ENCODE measurements around the gene VWF. TPM values are rescaled to one million over a fixed set of nuclear protein-coding genes. Genes with fewer than 3 reads are reported as not detected.

Gene VWF
- total and polyA plus RNA-seq, 2 donors (not counting 3 experiments of a cell fraction or from before 2014, with no cell fraction given), result 1,041 to 2,328 TPM

- BruUV-seq (replicated peaks), result no TSS peak
- no peak overlapping the region for H3K9ac ChIP-seq (replicated peaks; ENCODE audit: extremely low read depth, insufficient read depth, low read length)
- no peak overlapping the region for H3K4me3 ChIP-seq (replicated peaks in 1 of 3; ENCODE audit: insufficient read depth in 1 of 3, low read depth in 1 of 3, low read length in 3 of 3)
- no peaks in the 10 kb centered on the region for H3K9me1 ChIP-seq (replicated peaks; ENCODE audit: control insufficient read depth, extremely low read depth, insufficient read depth, low read length)
- dilution Hi-C loops (cut with MboI; ENCODE audit: extremely low pct_ligation_motif_present, low sequenced_read_pairs), result no loop called here
- FAIRE-seq (no peak), DNase-seq (ENCODE audit: low read depth, low spot score) (no peak)
- intact Hi-C loops (cut with micrococcal nuclease), result no loop called here
- no peak overlapping the region for H2AFZ ChIP-seq (ENCODE audit: low read depth, low read length)
- peaks cover 2% of the 10 kb centered on the region for H3K4me1 ChIP-seq (ENCODE audit: control insufficient read depth, extremely low read depth, insufficient read depth, low read length)
- H4K20me1 ChIP-seq (replicated peaks; ENCODE audit: control insufficient read depth, extremely low read depth, insufficient read depth, low read length), result peaks cover 15% of the 10 kb centered on the region
- CTCF ChIA-PET, result interaction anchor here (2.2 kb wide), 1 partner anchor 11 kb away, joined by 9 read pairs; no protein-coding TSS in a partner anchor
- no peak for TF ChIP-seq MYC (IDR thresholded peaks at IDR 0.05; ENCODE audit: low read depth, low read length)
- no peak for TF ChIP-seq JUN (IDR thresholded peaks at IDR 0.05; ENCODE audit: borderline replicate concordance, insufficient read depth, insufficient read length, low read depth)
- no peak for TF ChIP-seq EZH2 (IDR thresholded peaks at IDR 0.05; ENCODE audit: borderline replicate concordance, low read depth, low read length, severe bottlenecking)
- TF ChIP-seq POLR2AphosphoS5 (IDR thresholded peaks at IDR 0.05; ENCODE audit: insufficient read depth, low read depth, low read length), result no peak
- TF ChIP-seq, protein P1, sequence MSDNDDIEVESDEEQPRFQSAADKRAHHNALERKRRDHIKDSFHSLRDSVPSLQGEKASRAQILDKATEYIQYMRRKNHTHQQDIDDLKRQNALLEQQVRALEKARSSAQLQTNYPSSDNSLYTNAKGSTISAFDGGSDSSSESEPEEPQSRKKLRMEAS (IDR thresholded peaks at IDR 0.05; ENCODE audit: insufficient read depth, insufficient read length), result no peak
- TF ChIP-seq, protein P2, sequence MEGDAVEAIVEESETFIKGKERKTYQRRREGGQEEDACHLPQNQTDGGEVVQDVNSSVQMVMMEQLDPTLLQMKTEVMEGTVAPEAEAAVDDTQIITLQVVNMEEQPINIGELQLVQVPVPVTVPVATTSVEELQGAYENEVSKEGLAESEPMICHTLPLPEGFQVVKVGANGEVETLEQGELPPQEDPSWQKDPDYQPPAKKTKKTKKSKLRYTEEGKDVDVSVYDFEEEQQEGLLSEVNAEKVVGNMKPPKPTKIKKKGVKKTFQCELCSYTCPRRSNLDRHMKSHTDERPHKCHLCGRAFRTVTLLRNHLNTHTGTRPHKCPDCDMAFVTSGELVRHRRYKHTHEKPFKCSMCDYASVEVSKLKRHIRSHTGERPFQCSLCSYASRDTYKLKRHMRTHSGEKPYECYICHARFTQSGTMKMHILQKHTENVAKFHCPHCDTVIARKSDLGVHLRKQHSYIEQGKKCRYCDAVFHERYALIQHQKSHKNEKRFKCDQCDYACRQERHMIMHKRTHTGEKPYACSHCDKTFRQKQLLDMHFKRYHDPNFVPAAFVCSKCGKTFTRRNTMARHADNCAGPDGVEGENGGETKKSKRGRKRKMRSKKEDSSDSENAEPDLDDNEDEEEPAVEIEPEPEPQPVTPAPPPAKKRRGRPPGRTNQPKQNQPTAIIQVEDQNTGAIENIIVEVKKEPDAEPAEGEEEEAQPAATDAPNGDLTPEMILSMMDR (IDR thresholded peaks at IDR 0.05; ENCODE audit: extremely low read depth in 1 of 2, insufficient read depth in 1 of 2, low read depth in 1 of 2, low read length in 2 of 2), result no peak
- no peak for TF ChIP-seq GATA2 (IDR thresholded peaks at IDR 0.05; ENCODE audit: insufficient read depth, insufficient read length, low read depth, low read length)
- no peak for TF ChIP-seq POLR2A (IDR thresholded peaks at IDR 0.05; ENCODE audit: low read depth, low read length)
- no peak for TF ChIP-seq FOS (IDR thresholded peaks at IDR 0.05; ENCODE audit: borderline replicate concordance, insufficient read depth, low read length)
- POLR2A ChIA-PET, result no interaction called here
- peaks cover 21% of the 10 kb centered on the region for H3K79me2 ChIP-seq (ENCODE audit: control insufficient read depth, insufficient read depth, low read length)
- peaks cover 62 to 67% of the 10 kb centered on the region in 2 experiments for H3K36me3 ChIP-seq (ENCODE audit: control insufficient read depth in 2 of 2, extremely low read depth in 1 of 2, insufficient read depth in 2 of 2, low read length in 2 of 2)
- H3K9me3 ChIP-seq (replicated peaks; ENCODE audit: control insufficient read depth, insufficient read depth, low read length), result no peaks in the 10 kb centered on the region
- no peak overlapping the region for H3K4me2 ChIP-seq (ENCODE audit: insufficient read depth, low read length)
- no peak overlapping the region for H3K27ac ChIP-seq (ENCODE audit: insufficient read depth, low read depth, low read length)
- no peaks in the 10 kb centered on the region for H3K27me3 ChIP-seq (ENCODE audit: control insufficient read depth in 2 of 2, insufficient read depth in 2 of 2, low read length in 2 of 2)
Observed at GRCh38 chr12:5977556-5977955, 146.9 kb downstream of the VWF start.

All from endothelial cell of umbilical vein (primary cell).